SJSA1 (cell line): ENCODE measurements around the gene FBXO44. TPM values are rescaled to one million over a fixed set of nuclear protein-coding genes. Genes with fewer than 3 reads are reported as not detected.
A peak's percentile ranks its signal among the peaks of the same experiment; 100 is the strongest.
"Not testable (repeated sequence)": the region's sequence is repeated elsewhere in the genome, so short reads cannot be mapped to it uniquely, and the experiment has no call there.

Experiments used
- DNase-seq, 2 experiments: peaks; one replicate each; pipeline ENCODE4 v3.0.0-alpha.2; 2015 to 2020; ENCODE audit warnings: low spot score in 2 of 2, low read depth in 1 of 2
- H3K27ac ChIP-seq: fragments of 250-450 bp; sonication (Bioruptor Pico); 2 replicates; pipeline ENCODE4 v1.5.1; 2020; ENCODE audit warnings: mild to moderate bottlenecking, moderate library complexity
- H3K27me3 ChIP-seq: fragments of 250-450 bp; sonication (Bioruptor Pico); replicated peaks from 2 replicates; pipeline ENCODE4 v1.5.1; 2020; ENCODE audit warnings: mild to moderate bottlenecking, moderate library complexity
- H3K36me3 ChIP-seq: fragments of 250-450 bp; sonication (Bioruptor Pico); 2 replicates; pipeline ENCODE4 v1.5.1; 2020; ENCODE audit warnings: mild to moderate bottlenecking
- H3K4me1 ChIP-seq: fragments of 250-450 bp; sonication (Bioruptor Pico); replicated peaks from 2 replicates; pipeline ENCODE4 v1.6.1; 2021; ENCODE audit warnings: mild to moderate bottlenecking
- H3K4me3 ChIP-seq: fragments of 250-450 bp; sonication (Bioruptor Pico); 2 replicates; pipeline ENCODE4 v1.5.1; 2020; ENCODE audit warnings: mild to moderate bottlenecking
- H3K9me3 ChIP-seq: fragments of 250-450 bp; sonication (Bioruptor Pico); replicated peaks from 2 replicates; pipeline ENCODE4 v1.5.1; 2020; ENCODE audit warnings: mild to moderate bottlenecking
- total RNA-seq: library from RNA; depleted of rRNA; stranded (reverse); fragments of >200 nt; shearing (Covaris generic); gene quantifications from 2 replicates; pipeline ENCODE4 v1.2.3, GENCODE V29; 2014

FBXO44 gene
- total RNA-seq, 1 experiment from 2014 or later: 3.2 TPM

- H3K27me3 ChIP-seq: peaks cover 46% of the 10 kb centered on the region
- no peaks in the 10 kb centered on the region for H3K4me1 ChIP-seq
- no peak for DNase-seq
- H3K27ac ChIP-seq: no peak overlapping the region
- no peaks in the 10 kb centered on the region for H3K36me3 ChIP-seq
- H3K9me3 ChIP-seq: no peaks in the 10 kb centered on the region
- H3K4me3 ChIP-seq: no peak overlapping the region
Observed at GRCh38 chr1:11623702-11624101, 31.0 kb upstream of the FBXO44 start.

GRCh38 chr1:11626551-11626950, 28.1 kb upstream of the FBXO44 start:
- no peak overlapping the region for H3K4me3 ChIP-seq
- H3K27ac ChIP-seq: no peak overlapping the region
- H3K4me1 ChIP-seq: no peaks in the 10 kb centered on the region
- H3K27me3 ChIP-seq: peaks cover 32% of the 10 kb centered on the region
- no peaks in the 10 kb centered on the region for H3K9me3 ChIP-seq
- no peaks in the 10 kb centered on the region for H3K36me3 ChIP-seq
- no peak for DNase-seq

- Histone ChIP-seq H3K9me3 (no peaks in the 10 kb centered on the region), H3K27ac (no peak overlapping the region), H3K4me3 (no peak overlapping the region), H3K27me3 (peaks cover 24% of the 10 kb centered on the region), H3K36me3 (no peaks in the 10 kb centered on the region), H3K4me1 (no peaks in the 10 kb centered on the region)
- DNase-seq: no peak
Observed at GRCh38 chr1:11628767-11629166, 25.9 kb upstream of the FBXO44 start.

GRCh38 chr1:11629184-11630016, 25.3 kb upstream of the FBXO44 start:
- Histone ChIP-seq H3K27me3 (peaks cover 22% of the 10 kb centered on the region), H3K36me3 (no peaks in the 10 kb centered on the region), H3K4me1 (no peaks in the 10 kb centered on the region), H3K4me3 (no peak overlapping the region), H3K9me3 (no peaks in the 10 kb centered on the region), H3K27ac (no peak overlapping the region)
- no peak for DNase-seq

GRCh38 chr1:11634365-11635192, 20.1 kb upstream of the FBXO44 start:
- H3K4me3 ChIP-seq: no peak overlapping the region

GRCh38 chr1:11638121-11638520, 16.6 kb upstream of the FBXO44 start:
- Histone ChIP-seq H3K9me3 (no peaks in the 10 kb centered on the region), H3K4me3 (no peak overlapping the region), H3K36me3 (no peaks in the 10 kb centered on the region), H3K27ac (no peak overlapping the region), H3K4me1 (no peaks in the 10 kb centered on the region), H3K27me3 (peaks cover 41% of the 10 kb centered on the region)
- no peak for DNase-seq

More at GRCh38 chr1:11634365-11635192, 20.1 kb upstream of the FBXO44 start:
- Histone ChIP-seq H3K9me3 (no peaks in the 10 kb centered on the region), H3K27ac (no peak overlapping the region), H3K27me3 (peaks cover 28% of the 10 kb centered on the region), H3K36me3 (no peaks in the 10 kb centered on the region), H3K4me1 (no peaks in the 10 kb centered on the region)
- DNase-seq: no peak

- H3K4me3 ChIP-seq: no peak overlapping the region
- DNase-seq: no peak
Observed at GRCh38 chr1:11639372-11639771, 15.3 kb upstream of the FBXO44 start.

GRCh38 chr1:11640101-11640500, 14.6 kb upstream of the FBXO44 start:
- Histone ChIP-seq H3K27me3 (peaks cover 41% of the 10 kb centered on the region), H3K4me1 (no peaks in the 10 kb centered on the region), H3K4me3 (no peak overlapping the region), H3K9me3 (no peaks in the 10 kb centered on the region), H3K36me3 (no peaks in the 10 kb centered on the region), H3K27ac (no peak overlapping the region)
- no peak for DNase-seq

More at GRCh38 chr1:11639372-11639771, 15.3 kb upstream of the FBXO44 start:
- no peaks in the 10 kb centered on the region for H3K36me3 ChIP-seq
- no peak overlapping the region for H3K27ac ChIP-seq
- H3K4me1 ChIP-seq: no peaks in the 10 kb centered on the region
- H3K27me3 ChIP-seq: peaks cover 41% of the 10 kb centered on the region
- H3K9me3 ChIP-seq: no peaks in the 10 kb centered on the region

- no peaks in the 10 kb centered on the region for H3K9me3 ChIP-seq
- H3K27ac ChIP-seq: no peak overlapping the region
- no peaks in the 10 kb centered on the region for H3K4me1 ChIP-seq
- H3K36me3 ChIP-seq: no peaks in the 10 kb centered on the region
- H3K27me3 ChIP-seq: peaks cover 39% of the 10 kb centered on the region
- no peak for DNase-seq
- no peak overlapping the region for H3K4me3 ChIP-seq
Observed at GRCh38 chr1:11640944-11641343, 13.7 kb upstream of the FBXO44 start.

- H3K27me3 ChIP-seq: peaks cover 33% of the 10 kb centered on the region
- H3K4me1 ChIP-seq: no peaks in the 10 kb centered on the region
- no peaks in the 10 kb centered on the region for H3K36me3 ChIP-seq
- H3K27ac ChIP-seq: no peak overlapping the region
- no peak for DNase-seq
- no peaks in the 10 kb centered on the region for H3K9me3 ChIP-seq
- no peak overlapping the region for H3K4me3 ChIP-seq
Observed at GRCh38 chr1:11641776-11642305, 12.8 kb upstream of the FBXO44 start.

GRCh38 chr1:11642418-11643017, 12.2 kb upstream of the FBXO44 start:
- H3K36me3 ChIP-seq, H3K27ac ChIP-seq, H3K4me3 ChIP-seq, H3K4me1 ChIP-seq, H3K9me3 ChIP-seq: not testable (repeated sequence)
- peak in 1 of 2 experiments; percentile 49 for DNase-seq
- peaks cover 33% of the 10 kb centered on the region for H3K27me3 ChIP-seq

GRCh38 chr1:11643782-11644181, 10.9 kb upstream of the FBXO44 start:
- H3K36me3 ChIP-seq: no peaks in the 10 kb centered on the region
- no peaks in the 10 kb centered on the region for H3K9me3 ChIP-seq
- no peaks in the 10 kb centered on the region for H3K4me1 ChIP-seq
- H3K27ac ChIP-seq: no peak overlapping the region
- DNase-seq: no peak
- no peak overlapping the region for H3K4me3 ChIP-seq
- peaks cover 28% of the 10 kb centered on the region for H3K27me3 ChIP-seq

GRCh38 chr1:11645270-11645669, 9.4 kb upstream of the FBXO44 start:
- Histone ChIP-seq H3K9me3 (no peaks in the 10 kb centered on the region), H3K27ac (no peak overlapping the region), H3K36me3 (no peaks in the 10 kb centered on the region)

More at GRCh38 chr1:11645270-11645669, 9.4 kb upstream of the FBXO44 start:
- Histone ChIP-seq H3K27me3 (peaks cover 33% of the 10 kb centered on the region), H3K4me1 (peaks cover 3% of the 10 kb centered on the region), H3K4me3 (no peak overlapping the region)
- DNase-seq: no peak
